LoVo (cell line): ENCODE measurements around the gene SPATA2.
"Not testable (repeated sequence)": the region's sequence is repeated elsewhere in the genome, so short reads cannot be mapped to it uniquely, and the experiment has no call there.

Source experiments
- DNase-seq: peaks from one replicate; pipeline ENCODE4 v3.0.0-alpha.2; 2016; ENCODE audit warnings: low spot score

The SPATA2 gene

DNA sequence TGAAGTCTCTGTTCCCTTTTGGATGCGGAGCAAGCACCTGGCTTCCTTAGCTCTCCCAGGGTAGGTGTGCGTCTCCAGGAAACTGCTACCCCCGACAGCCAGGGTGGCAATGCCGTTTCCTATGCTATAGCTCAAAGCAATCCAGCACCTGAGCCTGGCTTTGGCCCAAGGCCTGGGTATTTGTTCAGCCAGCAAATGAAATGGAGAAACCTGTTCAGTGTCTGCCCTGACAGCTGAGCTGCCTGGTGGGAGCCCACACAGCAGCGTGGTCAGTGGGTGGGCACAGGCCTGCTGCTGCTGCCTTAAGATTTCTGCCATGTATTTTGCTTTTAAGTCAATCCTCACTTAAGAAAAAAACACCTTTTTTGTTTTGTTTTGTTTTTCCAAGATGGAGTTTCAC lies 13.7 kb downstream of the SPATA2 start:
- no peak for DNase-seq

- no peak for DNase-seq
These were observed 15.6 kb downstream of the SPATA2 start for GRCh38 chr20:49899541-49900383.

- DNase-seq = no peak
These were observed 19.1 kb downstream of the SPATA2 start for GRCh38 chr20:49896204-49896603.

- not testable (repeated sequence) for DNase-seq
These were observed 19.7 kb downstream of the SPATA2 start for GRCh38 chr20:49895474-49896093.

DNA sequence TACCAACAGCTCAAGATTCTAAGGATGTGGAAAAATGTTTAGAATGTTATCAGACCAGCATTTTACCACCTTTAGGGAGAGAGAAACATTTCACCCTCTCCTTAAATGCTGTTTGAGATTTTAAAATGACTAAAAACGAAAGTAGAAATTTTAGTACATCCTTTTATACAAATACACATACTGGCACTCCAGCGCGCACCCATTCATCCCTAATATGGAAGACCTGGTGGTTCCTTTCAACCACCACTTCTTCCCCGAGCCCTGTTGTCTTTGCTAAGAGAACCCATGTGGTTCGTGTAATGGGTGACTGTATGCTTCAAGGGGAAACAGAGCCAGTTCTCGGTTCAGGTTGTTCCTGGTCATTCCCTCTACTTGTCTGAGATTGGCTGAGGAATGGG lies 21.3 kb downstream of the SPATA2 start:
- no peak for DNase-seq

GRCh38 chr20:49893242-49894072 lies 21.9 kb downstream of the SPATA2 start:
- no peak for DNase-seq

- DNase-seq = no peak
These were observed 22.5 kb downstream of the SPATA2 start for GRCh38 chr20:49892817-49893216.

DNA sequence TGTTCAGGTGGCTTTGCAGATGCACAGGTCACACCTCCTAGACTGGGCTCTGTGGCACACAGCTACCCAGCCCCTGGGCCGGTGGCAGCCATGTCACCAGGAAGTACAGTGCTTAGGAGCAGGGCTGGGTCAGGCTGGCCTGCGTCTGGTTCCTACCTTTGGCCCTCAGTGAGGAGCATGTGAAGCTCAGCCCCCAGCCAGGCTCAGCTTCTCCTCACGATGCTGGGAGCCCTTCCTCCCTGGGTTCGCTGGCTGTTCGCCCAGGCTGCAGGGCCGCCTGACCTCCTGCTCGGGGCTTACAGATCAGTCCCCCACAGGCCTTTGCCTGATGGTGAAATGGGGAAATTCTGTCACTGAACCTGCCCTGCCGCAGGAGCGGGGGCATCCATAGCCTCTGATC lies 23.1 kb downstream of the SPATA2 start:
- DNase-seq = no peak

- DNase-seq = no peak
These were observed 23.7 kb downstream of the SPATA2 start for GRCh38 chr20:49891476-49892110.

DNA sequence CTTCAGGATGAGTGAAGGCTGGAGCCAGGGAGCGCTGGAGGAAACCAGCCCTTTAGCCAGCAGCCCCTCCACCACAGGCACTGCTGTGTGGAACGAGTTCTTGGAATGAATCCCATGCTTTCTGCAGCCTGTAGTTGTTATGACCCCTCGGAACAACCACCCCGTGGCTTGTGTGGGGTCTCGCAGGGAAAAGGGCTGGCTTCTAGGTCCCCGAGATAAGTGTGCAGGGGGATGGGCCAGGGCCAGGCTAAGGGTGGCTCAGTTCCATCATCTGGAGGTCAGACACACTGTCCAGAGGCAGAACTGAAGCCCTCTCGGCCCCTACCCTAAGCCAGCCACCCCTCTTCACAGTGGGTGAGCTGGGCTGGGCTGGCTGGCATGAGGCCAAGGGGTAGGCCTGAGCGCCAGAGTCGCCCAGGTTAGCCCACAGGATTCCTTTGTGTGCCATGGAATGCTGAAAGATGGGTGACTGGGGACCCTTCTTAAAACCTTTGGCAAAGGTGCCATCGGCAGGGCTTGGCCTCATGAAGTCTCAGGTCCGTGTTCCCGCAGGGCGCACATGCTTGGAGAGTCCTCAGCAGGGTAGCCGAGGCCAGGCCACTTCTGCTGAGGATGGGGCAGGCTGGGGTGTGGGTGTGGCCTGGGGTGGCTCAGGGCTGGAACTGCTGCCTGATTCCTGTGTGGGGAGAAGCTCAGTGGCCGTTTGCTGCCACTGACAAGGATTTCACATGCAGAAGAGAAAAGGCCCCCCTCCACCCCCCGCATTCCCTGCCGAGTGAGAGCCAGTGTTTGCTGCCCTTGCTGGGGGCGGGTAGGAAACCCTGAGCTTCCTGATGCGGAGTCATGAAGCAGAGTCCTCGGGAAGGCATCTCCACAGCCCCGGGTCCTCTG lies 24.6 kb downstream of the SPATA2 start:
- no peak for DNase-seq

DNA sequence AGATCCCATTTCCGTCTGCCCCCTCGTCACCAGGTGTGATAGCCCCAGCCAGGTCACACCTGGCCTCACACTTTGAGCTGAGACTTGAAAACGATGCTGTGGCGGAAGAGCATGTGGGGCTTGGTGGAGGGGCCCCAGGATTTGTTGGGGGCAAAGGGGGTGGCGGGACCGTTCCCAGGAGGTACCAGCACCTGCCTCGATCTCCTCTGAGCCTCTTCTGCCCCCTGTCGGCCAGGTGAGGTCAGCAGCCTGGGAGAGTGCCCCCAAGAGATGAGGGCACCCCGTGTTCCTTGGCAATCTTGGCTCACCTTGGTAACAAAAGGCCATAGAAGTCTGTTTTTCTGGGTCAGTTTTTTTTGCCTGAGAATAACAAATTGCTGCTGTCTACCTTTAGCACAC lies 25.4 kb downstream of the SPATA2 start:
- no peak for DNase-seq

DNA sequence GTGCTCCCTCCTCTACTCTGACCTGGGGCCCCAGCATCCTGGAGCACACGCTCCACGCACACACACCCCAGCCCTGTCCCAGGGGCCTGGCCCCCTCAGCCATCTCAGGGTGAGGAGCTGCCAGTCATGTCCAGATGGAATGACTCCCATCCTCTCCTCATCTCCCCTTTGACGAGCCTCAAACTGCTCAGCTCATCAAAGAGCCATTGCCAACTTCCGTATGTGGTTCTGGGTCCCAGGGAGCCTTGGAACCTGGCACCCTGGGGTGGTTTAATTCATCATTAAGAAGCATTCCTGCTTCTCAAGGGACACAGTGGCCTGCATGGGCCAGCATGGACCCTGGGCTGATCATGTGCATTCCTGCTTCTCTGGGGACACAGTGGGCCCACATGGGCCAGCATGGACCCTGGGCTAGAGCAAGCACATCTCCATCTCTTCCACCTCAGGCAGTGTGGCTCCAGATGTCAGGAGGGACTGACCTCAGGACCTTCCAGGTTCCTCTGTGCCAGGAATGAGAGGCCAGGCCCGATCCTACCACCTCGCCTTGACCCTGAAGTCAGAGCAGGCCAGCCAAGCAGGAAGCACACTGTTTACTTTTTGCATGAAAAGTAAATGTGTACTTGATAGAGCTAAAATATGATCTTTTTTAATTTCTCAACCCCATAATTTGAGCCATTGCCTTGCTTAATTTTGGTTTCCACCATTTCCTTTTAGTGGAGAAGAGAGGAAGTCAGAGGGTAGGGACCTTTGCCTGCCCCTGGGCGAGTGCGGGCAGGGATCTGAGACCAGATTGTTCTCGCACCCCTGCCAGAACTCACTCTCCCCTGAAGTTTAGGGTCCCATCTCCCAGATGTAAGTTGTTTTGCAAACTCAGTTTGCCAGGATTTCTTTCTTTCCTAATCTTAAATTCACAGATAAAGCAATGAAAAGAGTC lies 26.1 kb downstream of the SPATA2 start:
- DNase-seq = no peak

DNA sequence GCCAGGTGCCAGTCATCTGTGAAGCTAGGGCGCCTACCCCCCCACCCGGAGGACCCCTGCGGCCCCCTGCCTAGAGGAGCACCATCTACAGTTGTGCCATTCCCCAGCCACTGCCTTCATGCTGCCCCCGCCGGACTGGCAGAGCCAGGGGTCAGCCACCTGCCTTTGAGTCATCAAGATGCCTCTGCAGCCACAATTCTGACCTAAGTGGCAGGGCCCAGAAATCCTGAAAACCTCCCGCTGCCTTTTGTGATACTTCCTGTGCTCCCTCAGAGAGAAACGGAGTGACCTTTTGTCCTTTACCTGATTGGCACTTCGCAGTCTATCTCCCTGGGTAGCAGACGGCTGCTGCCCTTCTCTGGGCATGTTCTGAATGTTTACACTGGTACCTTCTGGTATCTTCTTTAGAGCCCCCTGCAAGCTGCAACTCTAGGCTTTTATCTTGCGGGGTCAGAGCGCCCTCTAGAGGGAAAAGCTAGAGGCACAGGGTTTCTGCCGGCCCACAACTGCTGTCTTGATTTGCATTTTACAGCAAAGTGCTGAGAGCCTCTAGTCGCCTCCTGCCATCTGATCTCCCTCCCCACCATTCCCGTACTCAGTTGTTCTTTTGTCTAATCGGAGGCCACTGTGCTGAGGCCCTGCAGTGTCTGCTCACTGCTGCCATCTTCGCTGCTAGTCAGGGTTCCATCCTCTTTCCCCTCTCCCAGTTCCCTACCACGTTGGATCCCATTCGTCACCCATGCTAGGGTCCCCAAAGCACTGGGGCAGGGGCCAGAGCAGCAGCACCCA lies 26.9 kb downstream of the SPATA2 start:
- peak; percentile 25 for DNase-seq

DNA sequence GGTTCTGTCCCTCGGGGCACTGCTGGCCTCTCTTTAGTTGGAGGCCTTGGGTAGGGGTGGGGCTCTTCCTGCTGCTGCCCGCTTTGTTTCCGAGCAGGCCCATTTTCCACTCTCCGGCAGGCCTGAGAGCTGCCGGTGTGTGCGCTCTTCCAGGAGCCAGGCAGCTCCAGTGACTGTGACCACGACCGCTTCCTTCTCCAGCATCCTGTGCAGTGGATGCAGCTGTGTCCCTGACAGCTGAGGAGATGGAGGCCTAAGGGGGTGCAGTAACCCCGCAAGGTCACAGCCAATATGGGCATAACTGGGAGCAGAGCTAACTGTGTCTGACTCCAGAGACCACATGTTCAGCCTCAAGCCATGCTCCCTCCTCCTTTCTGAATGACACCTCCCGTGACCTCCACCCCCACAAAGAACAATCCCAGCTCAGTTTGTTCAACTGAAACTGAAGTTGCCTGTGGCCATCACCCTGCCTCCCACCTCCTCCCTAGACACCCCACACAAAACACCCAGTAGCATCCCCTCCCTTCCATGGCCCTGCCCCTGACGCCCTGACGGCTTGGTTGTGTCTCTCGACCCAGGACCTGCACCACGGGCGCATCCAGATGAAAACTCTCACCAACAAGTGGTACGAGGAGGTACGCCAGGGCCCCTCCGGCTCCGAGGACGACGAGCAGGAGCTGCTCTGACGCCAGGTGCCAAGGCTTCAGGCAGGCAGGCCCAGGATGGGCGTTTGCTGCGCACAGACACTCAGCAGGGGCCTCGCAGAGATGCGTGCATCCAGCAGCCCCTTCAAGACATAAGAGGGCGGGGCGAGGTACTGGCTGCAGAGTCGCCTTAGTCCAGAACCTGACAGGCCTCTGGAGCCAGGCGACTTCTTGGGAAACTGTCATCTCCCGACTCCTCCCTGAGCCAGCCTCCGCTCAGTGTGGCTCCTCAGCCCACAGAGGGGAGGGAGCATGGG lies 27.8 kb downstream of the SPATA2 start:
- no peak for DNase-seq

- DNase-seq = no peak
These were observed 28.6 kb downstream of the SPATA2 start for GRCh38 chr20:49886571-49887213.

DNA sequence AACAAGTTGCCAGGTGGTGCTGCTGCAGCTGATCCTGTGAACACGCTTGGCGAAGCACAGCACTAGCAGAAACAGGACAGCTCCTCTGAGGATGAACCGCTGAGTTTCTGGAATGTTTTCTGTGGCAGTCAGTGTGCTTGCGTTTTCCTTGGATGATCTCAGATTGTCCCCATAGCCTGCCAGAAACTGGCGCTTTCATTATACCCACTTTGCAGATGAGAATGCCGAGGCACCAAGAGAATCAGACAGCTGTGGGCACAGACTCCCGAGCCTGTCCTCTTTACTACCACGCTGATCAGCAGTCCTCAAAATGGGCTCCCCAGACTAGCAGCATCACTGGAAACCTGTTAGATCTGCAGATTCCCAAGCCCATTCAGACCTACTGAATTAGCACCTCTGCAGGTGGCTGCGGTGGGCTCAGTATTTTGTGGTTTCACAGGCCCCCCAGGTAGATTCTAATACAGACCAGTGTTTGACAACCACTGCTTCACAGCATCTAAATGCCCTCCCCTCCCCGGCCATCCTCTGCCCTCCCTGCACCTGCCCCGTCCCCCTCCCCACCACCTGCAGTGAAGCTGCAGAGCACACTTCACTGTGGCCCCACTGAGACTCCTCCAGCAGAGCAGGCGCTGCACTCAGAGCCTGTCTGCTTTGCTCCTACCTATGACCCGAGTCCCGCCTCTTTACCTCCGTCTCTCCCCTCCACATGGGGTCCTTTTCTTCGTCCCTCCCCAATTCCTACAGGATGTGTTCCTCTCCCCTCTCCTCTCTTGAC lies 29.6 kb downstream of the SPATA2 start:
- no peak for DNase-seq
